GM18907 (cell line): ENCODE measurements around the gene CFHR5.
A peak's percentile ranks its signal among the peaks of the same experiment; 100 is the strongest.
"Not testable (repeated sequence)": the region's sequence is repeated elsewhere in the genome, so short reads cannot be mapped to it uniquely, and the experiment has no call there.

Source experiments
- ATAC-seq: cut with Tn5 transposase; IDR thresholded peaks from one replicate; pipeline ENCODE4 v1.9.1; 2021; ENCODE audit warnings: mild to moderate bottlenecking, moderate library complexity; ENCODE audit not compliant: unreplicated experiment

The CFHR5 gene

GRCh38 chr1:197017558-197018146 is 40.3 kb downstream of the CFHR5 start:
- no peak for ATAC-seq

GRCh38 chr1:197021716-197022115 is 44.4 kb downstream of the CFHR5 start:
- no peak for ATAC-seq

GRCh38 chr1:197024460-197024859 is 47.1 kb downstream of the CFHR5 start:
- ATAC-seq = no peak

GRCh38 chr1:197027359-197027758 is 50.0 kb downstream of the CFHR5 start:
- ATAC-seq = no peak

- no peak for ATAC-seq
These were observed 52.4 kb downstream of the CFHR5 start for GRCh38 chr1:197029749-197030148.

GRCh38 chr1:197034631-197035339 is 57.4 kb downstream of the CFHR5 start:
- ATAC-seq = not testable (repeated sequence)

- no peak for ATAC-seq
These were observed 59.5 kb downstream of the CFHR5 start for GRCh38 chr1:197036861-197037260.

- peak; percentile 70 for ATAC-seq
These were observed 64.4 kb downstream of the CFHR5 start for GRCh38 chr1:197041486-197042353.

GRCh38 chr1:197042676-197043341 is 65.5 kb downstream of the CFHR5 start:
- no peak for ATAC-seq

GRCh38 chr1:197049100-197049499 is 71.7 kb downstream of the CFHR5 start:
- ATAC-seq = no peak
